ENCODE results near the gene NEU1.

- TF ChIP-seq, protein P1, sequence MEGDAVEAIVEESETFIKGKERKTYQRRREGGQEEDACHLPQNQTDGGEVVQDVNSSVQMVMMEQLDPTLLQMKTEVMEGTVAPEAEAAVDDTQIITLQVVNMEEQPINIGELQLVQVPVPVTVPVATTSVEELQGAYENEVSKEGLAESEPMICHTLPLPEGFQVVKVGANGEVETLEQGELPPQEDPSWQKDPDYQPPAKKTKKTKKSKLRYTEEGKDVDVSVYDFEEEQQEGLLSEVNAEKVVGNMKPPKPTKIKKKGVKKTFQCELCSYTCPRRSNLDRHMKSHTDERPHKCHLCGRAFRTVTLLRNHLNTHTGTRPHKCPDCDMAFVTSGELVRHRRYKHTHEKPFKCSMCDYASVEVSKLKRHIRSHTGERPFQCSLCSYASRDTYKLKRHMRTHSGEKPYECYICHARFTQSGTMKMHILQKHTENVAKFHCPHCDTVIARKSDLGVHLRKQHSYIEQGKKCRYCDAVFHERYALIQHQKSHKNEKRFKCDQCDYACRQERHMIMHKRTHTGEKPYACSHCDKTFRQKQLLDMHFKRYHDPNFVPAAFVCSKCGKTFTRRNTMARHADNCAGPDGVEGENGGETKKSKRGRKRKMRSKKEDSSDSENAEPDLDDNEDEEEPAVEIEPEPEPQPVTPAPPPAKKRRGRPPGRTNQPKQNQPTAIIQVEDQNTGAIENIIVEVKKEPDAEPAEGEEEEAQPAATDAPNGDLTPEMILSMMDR (IDR thresholded peaks at IDR 0.05; ENCODE audit: poor library complexity) = no peak
- no peak for TF ChIP-seq EZH2phosphoT487 (IDR thresholded peaks at IDR 0.05; ENCODE audit: low read depth, severe bottlenecking, unreplicated experiment)
Measured at GRCh38 chr6:31826793-31827285, 35.8 kb downstream of the NEU1 start.

Measured in hepatocyte (in vitro differentiated cells).